GM18498 (cell line): ENCODE results near the gene PSTK.

Source experiments
- ATAC-seq: cut with Tn5 transposase; IDR thresholded peaks from one replicate; pipeline ENCODE4 v1.9.1; 2021; ENCODE audit warnings: mild to moderate bottlenecking, moderate library complexity; ENCODE audit not compliant: unreplicated experiment

Gene PSTK

GRCh38 chr10:123019264-123019663, 39.1 kb downstream of the PSTK start:
- no peak for ATAC-seq

- ATAC-seq, result no peak
Measured at GRCh38 chr10:123019941-123020703, 39.9 kb downstream of the PSTK start.

- no peak for ATAC-seq
Measured at GRCh38 chr10:123021517-123021916, 41.3 kb downstream of the PSTK start.

- no peak for ATAC-seq
Measured at GRCh38 chr10:123024540-123024939, 44.3 kb downstream of the PSTK start.

- no peak for ATAC-seq
Measured at GRCh38 chr10:123026302-123026701, 46.1 kb downstream of the PSTK start.

- ATAC-seq, result no peak
Measured at GRCh38 chr10:123027861-123028260, 47.7 kb downstream of the PSTK start.

GRCh38 chr10:123031124-123031523, 50.9 kb downstream of the PSTK start:
- ATAC-seq, result no peak

GRCh38 chr10:123034332-123034731, 54.1 kb downstream of the PSTK start:
- no peak for ATAC-seq

- no peak for ATAC-seq
Measured at GRCh38 chr10:123035467-123036086, 55.4 kb downstream of the PSTK start.

- ATAC-seq, result no peak
Measured at GRCh38 chr10:123038782-123039631, 58.8 kb downstream of the PSTK start.

- ATAC-seq, result no peak
Measured at GRCh38 chr10:123039632-123039930, 59.4 kb downstream of the PSTK start.
